GM23338 (cell line): ENCODE results near the gene SGCG. TPM values are rescaled to one million over a fixed set of nuclear protein-coding genes. Genes with fewer than 3 reads are reported as not detected.

Experiments used
- ATAC-seq: fragments of 200-7000 bp; cut with Tn5 transposase; 3 replicates; pipeline ENCODE4 v1.9.1; 2020
- DNase-seq: peaks from one replicate; pipeline ENCODE4 v3.0.0-alpha.2; 2015; ENCODE audit warnings: low spot score
- H2AFZ ChIP-seq: fragments of 200-600 bp; sonication (generic); 2 replicates; pipeline ENCODE4 v1.8.0; 2016; ENCODE audit warnings: antibody characterized with exemption, mild to moderate bottlenecking, moderate library complexity
- H3F3A ChIP-seq: fragments of 200-600 bp; sonication (generic); replicated peaks from 2 replicates; pipeline ENCODE4 v1.8.0; 2017; ENCODE audit warnings: antibody characterized with exemption, mixed run types, low read depth
- H3K27ac ChIP-seq: fragments of 200-600 bp; sonication (generic); 2 replicates; pipeline ENCODE4 v1.6.1; 2016; ENCODE audit warnings: low read depth
- H3K27me3 ChIP-seq: fragments of 200-600 bp; sonication (generic); 2 replicates; pipeline ENCODE4 v1.8.0; 2016; ENCODE audit warnings: mild to moderate bottlenecking, mixed run types, moderate library complexity; ENCODE audit not compliant: insufficient read depth
- H3K36me3 ChIP-seq: fragments of 200-600 bp; sonication (generic); 2 replicates; pipeline ENCODE4 v1.8.0; 2016; ENCODE audit warnings: mild to moderate bottlenecking; ENCODE audit not compliant: insufficient read depth
- H3K4me1 ChIP-seq: fragments of 200-600 bp; sonication (generic); 2 replicates; pipeline ENCODE4 v1.8.0; 2016; ENCODE audit warnings: mild to moderate bottlenecking, moderate library complexity; ENCODE audit not compliant: insufficient read depth
- H3K4me2 ChIP-seq: fragments of 200-600 bp; sonication (generic); 2 replicates; pipeline ENCODE4 v1.7.1; 2017; ENCODE audit warnings: mixed run types
- H3K4me3 ChIP-seq: fragments of 200-600 bp; sonication (generic); 2 replicates; pipeline ENCODE4 v1.6.1; 2016; ENCODE audit warnings: mixed run types
- H3K79me2 ChIP-seq: fragments of 200-600 bp; sonication (generic); replicated peaks from 2 replicates; pipeline ENCODE4 v1.8.0; 2017; ENCODE audit warnings: mild to moderate bottlenecking; ENCODE audit not compliant: insufficient read depth
- H3K9me2 ChIP-seq: fragments of 200-600 bp; sonication (generic); 2 replicates; pipeline ENCODE4 v1.8.0; 2017; ENCODE audit not compliant: insufficient read depth
- H4K20me1 ChIP-seq: fragments of 200-600 bp; sonication (generic); replicated peaks from 2 replicates; pipeline ENCODE4 v1.8.0; 2017; ENCODE audit warnings: mild to moderate bottlenecking; ENCODE audit not compliant: insufficient read depth
- H3K27ac Mint-ChIP-seq: 2 replicates; pipeline ENCODE4 v1.8.0; 2020; ENCODE audit warnings: inconsistent platforms, mild to moderate bottlenecking, moderate library complexity, mixed read lengths
- H3K27me3 Mint-ChIP-seq: 3 replicates; pipeline ENCODE4 v1.8.0; 2022; ENCODE audit warnings: low read depth, mild to moderate bottlenecking, moderate library complexity, mixed read lengths, inconsistent platforms; ENCODE audit not compliant: insufficient read depth, poor library complexity
- H3K36me3 Mint-ChIP-seq: 3 replicates; pipeline ENCODE4 v1.8.0; 2021; ENCODE audit warnings: low read depth, mild to moderate bottlenecking, inconsistent platforms, moderate library complexity, mixed read lengths
- H3K4me1 Mint-ChIP-seq: 3 replicates; pipeline ENCODE4 v1.8.0; 2020; ENCODE audit warnings: mild to moderate bottlenecking, inconsistent platforms, mixed read lengths
- H3K4me3 Mint-ChIP-seq: 3 replicates; pipeline ENCODE4 v1.8.0; 2021; ENCODE audit warnings: moderate library complexity, mild to moderate bottlenecking, inconsistent platforms, mixed read lengths
- H3K9me3 Mint-ChIP-seq: 3 replicates; pipeline ENCODE4 v1.8.0; 2020; ENCODE audit warnings: moderate library complexity, mild to moderate bottlenecking, inconsistent platforms, mixed read lengths
- CREB1 ChIP-seq: fragments of 250-450 bp; sonication (Bioruptor Pico); IDR thresholded peaks from 2 replicates; pipeline ENCODE4 v1.5.0; 2020; ENCODE audit warnings: low read depth, mild to moderate bottlenecking, moderate library complexity
- EZH2 ChIP-seq: fragments of 200-600 bp; sonication (generic); IDR thresholded peaks from one replicate; pipeline ENCODE4 v1.8.0; 2017; ENCODE audit warnings: antibody characterized with exemption, mild to moderate bottlenecking, low read depth; ENCODE audit not compliant: unreplicated experiment
- EZH2phosphoT487 ChIP-seq: fragments of 200-600 bp; sonication (generic); IDR thresholded peaks from one replicate; pipeline ENCODE4 v1.8.1; 2018; ENCODE audit warnings: antibody characterized with exemption; ENCODE audit not compliant: unreplicated experiment
- JUNB ChIP-seq: IDR thresholded peaks from one replicate; pipeline ENCODE4 v1.6.1; 2016; ENCODE audit warnings: antibody characterized with exemption; ENCODE audit not compliant: unreplicated experiment
- NANOG ChIP-seq: IDR thresholded peaks from 2 replicates; pipeline ENCODE4 v1.6.1; 2016; ENCODE audit warnings: antibody characterized with exemption, borderline replicate concordance
- POLR2AphosphoS5 ChIP-seq: IDR thresholded peaks from 2 replicates; pipeline ENCODE4 v1.6.1; 2016; ENCODE audit warnings: antibody characterized with exemption, low read depth
- REST ChIP-seq: IDR thresholded peaks from one replicate; pipeline ENCODE4 v1.6.1; 2018; ENCODE audit warnings: antibody characterized with exemption; ENCODE audit not compliant: unreplicated experiment
- STAT1 ChIP-seq: IDR thresholded peaks from one replicate; pipeline ENCODE4 v1.6.1; 2016; ENCODE audit warnings: antibody characterized with exemption; ENCODE audit not compliant: unreplicated experiment
- ZNF114 ChIP-seq: fragments of 250-450 bp; sonication (Bioruptor Pico); IDR thresholded peaks from 2 replicates; pipeline ENCODE4 v1.5.0; 2020; ENCODE audit warnings: mild to moderate bottlenecking, moderate library complexity
- ZNF331 ChIP-seq: fragments of 250-450 bp; sonication (Bioruptor Pico); IDR thresholded peaks from 2 replicates; pipeline ENCODE4 v1.5.0; 2020; ENCODE audit warnings: low read depth, mild to moderate bottlenecking, moderate library complexity
- ZNF462 ChIP-seq: fragments of 250-450 bp; sonication (Bioruptor Pico); IDR thresholded peaks from 2 replicates; pipeline ENCODE4 v1.5.0; 2020; ENCODE audit warnings: mild to moderate bottlenecking, moderate library complexity
- polyA plus RNA-seq: library from polyadenylated mRNA; unstranded; fragments of >200 nt; fragmentation: Nextera tagmentation; extraction: Ambion mirVana; gene quantifications from 2 replicates; pipeline ENCODE4 v1.2.1, GENCODE V29; 2016
- total RNA-seq: library from RNA; depleted of rRNA; stranded (reverse); fragments of >200 nt; shearing (Covaris generic); gene quantifications from 2 replicates; pipeline ENCODE4 v1.2.3, GENCODE V29; 2014
- TF ChIP-seq, protein P1 (sequence below): IDR thresholded peaks from 2 replicates; pipeline ENCODE4 v1.6.1; 2016; ENCODE audit warnings: antibody characterized with exemption
- TF ChIP-seq, protein P2 (sequence below), 2 experiments: fragments of 200-600 bp in 1 of 2; sonication (generic) in 1 of 2; conservative IDR thresholded peaks; 2 replicates each; pipeline versions ENCODE4 v1.5.1 to v1.6.1; 2016 to 2017; ENCODE audit warnings: antibody characterized with exemption in 2 of 2, low read depth in 2 of 2, mild to moderate bottlenecking in 2 of 2, moderate library complexity in 1 of 2

The SGCG gene
- total and polyA plus RNA-seq, 2 experiments from 2014 or later = not detected

GRCh38 chr13:23365652-23366051 is 184.9 kb downstream of the SGCG start (continued):
- TF ChIP-seq EZH2phosphoT487 (no peak), NANOG (no peak), REST (no peak)

DNA sequence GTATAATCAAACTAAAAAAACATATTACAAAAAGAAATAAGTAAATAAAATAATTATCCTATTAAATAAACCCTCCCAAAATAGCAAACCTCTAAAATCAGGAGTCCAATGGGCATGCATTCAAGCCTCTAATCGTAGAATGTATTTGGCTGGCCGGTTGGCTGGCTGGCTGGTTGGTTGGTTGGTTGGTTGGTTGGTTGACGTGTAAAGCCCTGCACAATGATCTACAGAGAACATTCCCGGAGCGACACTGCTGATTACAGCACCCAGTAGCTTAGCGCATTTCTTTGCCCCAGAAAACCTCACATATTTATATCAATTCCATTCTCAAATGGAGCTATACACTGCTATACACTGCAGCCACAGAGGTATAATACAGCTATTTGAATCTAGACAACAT is 187.1 kb downstream of the SGCG start:
- H3K4me3 Mint-ChIP-seq = no peak overlapping the region
- H3K27ac Mint-ChIP-seq = no peak overlapping the region
- H3K36me3 Mint-ChIP-seq = peaks cover 76% of the 10 kb centered on the region
- no peak overlapping the region for H2AFZ ChIP-seq
- H3K4me1 ChIP-seq = no peaks in the 10 kb centered on the region
- no peak for DNase-seq
- no peak overlapping the region for H3K4me3 ChIP-seq
- H3K9me2 ChIP-seq = no peaks in the 10 kb centered on the region
- H3K27ac ChIP-seq = no peak overlapping the region
- no peaks in the 10 kb centered on the region for H3F3A ChIP-seq
- H3K27me3 Mint-ChIP-seq = no peaks in the 10 kb centered on the region
- H3K27me3 ChIP-seq = no peaks in the 10 kb centered on the region
- no peaks in the 10 kb centered on the region; the same call in 1 of the 3 replicates for H3K4me1 Mint-ChIP-seq
- peaks cover 45% of the 10 kb centered on the region for H3K36me3 ChIP-seq
- H3K4me2 ChIP-seq = no peak overlapping the region
- ATAC-seq = no peak
- no peaks in the 10 kb centered on the region for H3K9me3 Mint-ChIP-seq
- peaks cover 19% of the 10 kb centered on the region for H3K79me2 ChIP-seq
- peaks cover 8% of the 10 kb centered on the region; the same call in 1 of the 2 replicates for H4K20me1 ChIP-seq
- no peak for TF ChIP-seq EZH2phosphoT487
- no peak for TF ChIP-seq STAT1
- TF ChIP-seq, protein P1, sequence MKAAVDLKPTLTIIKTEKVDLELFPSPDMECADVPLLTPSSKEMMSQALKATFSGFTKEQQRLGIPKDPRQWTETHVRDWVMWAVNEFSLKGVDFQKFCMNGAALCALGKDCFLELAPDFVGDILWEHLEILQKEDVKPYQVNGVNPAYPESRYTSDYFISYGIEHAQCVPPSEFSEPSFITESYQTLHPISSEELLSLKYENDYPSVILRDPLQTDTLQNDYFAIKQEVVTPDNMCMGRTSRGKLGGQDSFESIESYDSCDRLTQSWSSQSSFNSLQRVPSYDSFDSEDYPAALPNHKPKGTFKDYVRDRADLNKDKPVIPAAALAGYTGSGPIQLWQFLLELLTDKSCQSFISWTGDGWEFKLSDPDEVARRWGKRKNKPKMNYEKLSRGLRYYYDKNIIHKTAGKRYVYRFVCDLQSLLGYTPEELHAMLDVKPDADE = no peak
- TF ChIP-seq ZNF462 = no peak
- no peak for TF ChIP-seq ZNF114
- TF ChIP-seq JUNB = no peak
- TF ChIP-seq, protein P2, sequence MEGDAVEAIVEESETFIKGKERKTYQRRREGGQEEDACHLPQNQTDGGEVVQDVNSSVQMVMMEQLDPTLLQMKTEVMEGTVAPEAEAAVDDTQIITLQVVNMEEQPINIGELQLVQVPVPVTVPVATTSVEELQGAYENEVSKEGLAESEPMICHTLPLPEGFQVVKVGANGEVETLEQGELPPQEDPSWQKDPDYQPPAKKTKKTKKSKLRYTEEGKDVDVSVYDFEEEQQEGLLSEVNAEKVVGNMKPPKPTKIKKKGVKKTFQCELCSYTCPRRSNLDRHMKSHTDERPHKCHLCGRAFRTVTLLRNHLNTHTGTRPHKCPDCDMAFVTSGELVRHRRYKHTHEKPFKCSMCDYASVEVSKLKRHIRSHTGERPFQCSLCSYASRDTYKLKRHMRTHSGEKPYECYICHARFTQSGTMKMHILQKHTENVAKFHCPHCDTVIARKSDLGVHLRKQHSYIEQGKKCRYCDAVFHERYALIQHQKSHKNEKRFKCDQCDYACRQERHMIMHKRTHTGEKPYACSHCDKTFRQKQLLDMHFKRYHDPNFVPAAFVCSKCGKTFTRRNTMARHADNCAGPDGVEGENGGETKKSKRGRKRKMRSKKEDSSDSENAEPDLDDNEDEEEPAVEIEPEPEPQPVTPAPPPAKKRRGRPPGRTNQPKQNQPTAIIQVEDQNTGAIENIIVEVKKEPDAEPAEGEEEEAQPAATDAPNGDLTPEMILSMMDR (conservative IDR thresholded peaks at IDR 0.05; ENCODE audit: low read depth in 2 of 2) = no peak
- TF ChIP-seq POLR2AphosphoS5 = no peak
- TF ChIP-seq CREB1 = no peak
- no peak for TF ChIP-seq NANOG
- TF ChIP-seq EZH2 = no peak
- TF ChIP-seq ZNF331 (CRISPR knock-in tag) = no peak
